ENCODE measurements around the gene ZNF846. TPM values are rescaled to one million over a fixed set of nuclear protein-coding genes. Genes with fewer than 3 reads are reported as not detected.

The ZNF846 gene
- total and polyA plus RNA-seq, 2 experiments from 2014 or later, result 6.0 to 14.8 TPM

DNA sequence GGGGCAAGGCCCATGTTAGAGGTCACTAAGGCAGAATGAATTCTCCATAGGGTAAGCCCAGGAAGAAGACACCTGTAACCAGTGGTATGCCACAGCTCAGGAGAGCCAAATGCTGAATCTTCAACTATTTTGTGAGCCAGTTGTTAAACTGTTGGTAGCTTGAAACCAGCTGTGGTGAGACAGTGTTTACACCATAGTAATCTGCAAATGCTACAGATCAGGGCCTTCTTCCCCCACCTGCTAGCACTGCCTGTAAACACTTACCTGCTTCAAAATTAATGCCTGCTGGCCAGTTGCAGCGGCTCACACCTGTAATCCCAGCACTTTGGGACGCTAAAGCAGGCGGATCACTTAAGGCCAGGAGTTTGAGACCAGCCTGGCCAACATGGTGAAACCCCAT is 38.3 kb upstream of the ZNF846 start (continued):
- TF ChIP-seq, protein P1, sequence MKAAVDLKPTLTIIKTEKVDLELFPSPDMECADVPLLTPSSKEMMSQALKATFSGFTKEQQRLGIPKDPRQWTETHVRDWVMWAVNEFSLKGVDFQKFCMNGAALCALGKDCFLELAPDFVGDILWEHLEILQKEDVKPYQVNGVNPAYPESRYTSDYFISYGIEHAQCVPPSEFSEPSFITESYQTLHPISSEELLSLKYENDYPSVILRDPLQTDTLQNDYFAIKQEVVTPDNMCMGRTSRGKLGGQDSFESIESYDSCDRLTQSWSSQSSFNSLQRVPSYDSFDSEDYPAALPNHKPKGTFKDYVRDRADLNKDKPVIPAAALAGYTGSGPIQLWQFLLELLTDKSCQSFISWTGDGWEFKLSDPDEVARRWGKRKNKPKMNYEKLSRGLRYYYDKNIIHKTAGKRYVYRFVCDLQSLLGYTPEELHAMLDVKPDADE (IDR thresholded peaks at IDR 0.05), result no peak
- TF ChIP-seq EZH2 (IDR thresholded peaks at IDR 0.05; ENCODE audit: low read depth, unreplicated experiment), result no peak
- no peak for TF ChIP-seq ZNF114 (CRISPR knock-in tag; IDR thresholded peaks at IDR 0.05)
- TF ChIP-seq REST (IDR thresholded peaks at IDR 0.05; ENCODE audit: unreplicated experiment), result no peak
- TF ChIP-seq POLR2AphosphoS5 (IDR thresholded peaks at IDR 0.05; ENCODE audit: low read depth), result no peak
- no peak for TF ChIP-seq NANOG (IDR thresholded peaks at IDR 0.05; ENCODE audit: borderline replicate concordance)
- TF ChIP-seq EZH2phosphoT487 (IDR thresholded peaks at IDR 0.05; ENCODE audit: unreplicated experiment), result no peak
- no peak for TF ChIP-seq STAT1 (IDR thresholded peaks at IDR 0.05; ENCODE audit: unreplicated experiment)

DNA sequence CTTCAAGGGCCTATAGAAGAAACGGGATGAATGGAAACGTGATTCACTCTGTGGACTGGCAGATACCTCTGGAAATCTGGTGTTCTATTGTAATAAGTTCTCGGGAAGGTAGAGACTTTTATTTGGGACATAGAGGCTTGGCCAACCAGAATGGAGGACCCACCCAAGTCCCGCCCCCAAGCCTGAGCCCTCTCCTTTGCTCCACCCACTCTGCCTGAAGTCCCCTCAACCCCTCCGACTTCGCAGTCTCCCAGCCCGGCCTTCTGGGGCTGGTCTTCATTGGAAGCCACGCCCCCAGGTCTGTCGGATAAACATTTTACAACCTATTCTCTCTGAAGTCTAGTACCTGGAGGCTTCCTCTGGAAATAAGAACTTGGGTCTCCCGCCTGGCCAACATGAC is 33.4 kb upstream of the ZNF846 start:
- no peaks in the 10 kb centered on the region for H3K4me1 ChIP-seq (ENCODE audit: insufficient read depth)
- H3K4me2 ChIP-seq, result no peak overlapping the region
- H3K79me2 ChIP-seq (replicated peaks; ENCODE audit: insufficient read depth), result no peaks in the 10 kb centered on the region
- no peak overlapping the region for H3K4me3 ChIP-seq
- ATAC-seq (peak; percentile 92), DNase-seq (ENCODE audit: low spot score) (peak; percentile 86)
- H3K36me3 ChIP-seq (ENCODE audit: insufficient read depth), result no peaks in the 10 kb centered on the region
- Mint-ChIP-seq H3K36me3 (ENCODE audit: low read depth) (peaks cover 6% of the 10 kb centered on the region; the same call in 2 of the 3 replicates), H3K27ac (no peak overlapping the region), H3K4me3 (no peak overlapping the region), H3K27me3 (ENCODE audit: insufficient read depth, low read depth, poor library complexity) (peaks cover 8% of the 10 kb centered on the region), H3K9me3 (no peaks in the 10 kb centered on the region), H3K4me1 (no peaks in the 10 kb centered on the region)
- 0 out of 2 replicates have a peak, but pooled peaks cover 7% of the 10 kb centered on the region for H3F3A ChIP-seq (replicated peaks; ENCODE audit: low read depth)
- no peaks in the 10 kb centered on the region; the same call in 1 of the 2 replicates for H4K20me1 ChIP-seq (replicated peaks; ENCODE audit: insufficient read depth)
- no peaks in the 10 kb centered on the region for H3K27me3 ChIP-seq (ENCODE audit: insufficient read depth)
- H3K9me2 ChIP-seq (ENCODE audit: insufficient read depth), result no peaks in the 10 kb centered on the region
- no peak overlapping the region for H2AFZ ChIP-seq
- H3K27ac ChIP-seq (ENCODE audit: low read depth), result 0 out of 2 replicates have a peak overlapping the region, but pooled peaks have one; percentile 52
- TF ChIP-seq CREB1 (CRISPR knock-in tag; IDR thresholded peaks at IDR 0.05; ENCODE audit: low read depth) (no peak), EZH2phosphoT487 (IDR thresholded peaks at IDR 0.05; ENCODE audit: unreplicated experiment) (no peak), ZNF114 (CRISPR knock-in tag; IDR thresholded peaks at IDR 0.05) (no peak), STAT1 (IDR thresholded peaks at IDR 0.05; ENCODE audit: unreplicated experiment) (no peak)

GRCh38 chr19:9799162-9799561 is 30.6 kb upstream of the ZNF846 start:
- no peaks in the 10 kb centered on the region for H3K27me3 ChIP-seq (ENCODE audit: insufficient read depth)
- no peaks in the 10 kb centered on the region for H3K9me2 ChIP-seq (ENCODE audit: insufficient read depth)
- no peaks in the 10 kb centered on the region; the same call in 1 of the 2 replicates for H4K20me1 ChIP-seq (replicated peaks; ENCODE audit: insufficient read depth)
- no peaks in the 10 kb centered on the region for H3K4me1 ChIP-seq (ENCODE audit: insufficient read depth)
- 0 out of 2 replicates have a peak, but pooled peaks cover 2% of the 10 kb centered on the region for H3K79me2 ChIP-seq (replicated peaks; ENCODE audit: insufficient read depth)
- Mint-ChIP-seq H3K27me3 (ENCODE audit: insufficient read depth, low read depth, poor library complexity) (peaks cover 8% of the 10 kb centered on the region), H3K9me3 (no peaks in the 10 kb centered on the region), H3K36me3 (ENCODE audit: low read depth) (peaks cover 9% of the 10 kb centered on the region; the same call in 2 of the 3 replicates), H3K4me1 (no peaks in the 10 kb centered on the region), H3K4me3 (no peak overlapping the region), H3K27ac (no peak overlapping the region)
- H3K4me2 ChIP-seq, result no peak overlapping the region
- H3F3A ChIP-seq (replicated peaks; ENCODE audit: low read depth), result 0 out of 2 replicates have a peak, but pooled peaks cover 7% of the 10 kb centered on the region
- H2AFZ ChIP-seq, result no peak overlapping the region
- H3K27ac ChIP-seq (ENCODE audit: low read depth), result no peak overlapping the region
- no peaks in the 10 kb centered on the region for H3K36me3 ChIP-seq (ENCODE audit: insufficient read depth)
- ATAC-seq (no peak), DNase-seq (ENCODE audit: low spot score) (no peak)
- no peak overlapping the region for H3K4me3 ChIP-seq
- no peak for TF ChIP-seq POLR2AphosphoS5 (IDR thresholded peaks at IDR 0.05; ENCODE audit: low read depth)
